PFSK-1 (cell line): ENCODE data around the gene ECM1.

Source experiments
- FOXP2 ChIP-seq: optimal IDR thresholded peaks from 2 replicates; pipeline ENCODE3; 2011; ENCODE audit warnings: borderline replicate concordance, control low read depth, inconsistent platforms; ENCODE audit not compliant: insufficient read depth; ENCODE audit errors: extremely low read length, extremely low read depth
- POLR2AphosphoS5 ChIP-seq: IDR thresholded peaks from 2 replicates; pipeline ENCODE4 v1.6.1; 2012; ENCODE audit warnings: low read depth, mild to moderate bottlenecking, control low read depth, low read length, moderate library complexity
- SIN3A ChIP-seq: IDR thresholded peaks from 2 replicates; pipeline ENCODE4 v1.6.1; 2012; ENCODE audit warnings: mild to moderate bottlenecking, low read length, moderate library complexity, borderline replicate concordance; ENCODE audit not compliant: insufficient read depth
- TAF1 ChIP-seq: IDR thresholded peaks from 2 replicates; pipeline ENCODE4 v1.6.1; 2012; ENCODE audit warnings: low read length, control low read depth, borderline replicate concordance; ENCODE audit not compliant: insufficient read depth
- TF ChIP-seq, protein P1 (sequence below), 2 experiments: IDR thresholded peaks; 2 replicates each; pipeline versions ENCODE4 v1.6.1 to v1.8.0; 2011 to 2012; ENCODE audit warnings: low read depth in 2 of 2, low read length in 2 of 2, control low read depth in 1 of 2, inconsistent platforms in 1 of 2, mild to moderate bottlenecking in 1 of 2, moderate library complexity in 1 of 2; ENCODE audit not compliant: insufficient read depth in 1 of 2

The ECM1 gene

DNA sequence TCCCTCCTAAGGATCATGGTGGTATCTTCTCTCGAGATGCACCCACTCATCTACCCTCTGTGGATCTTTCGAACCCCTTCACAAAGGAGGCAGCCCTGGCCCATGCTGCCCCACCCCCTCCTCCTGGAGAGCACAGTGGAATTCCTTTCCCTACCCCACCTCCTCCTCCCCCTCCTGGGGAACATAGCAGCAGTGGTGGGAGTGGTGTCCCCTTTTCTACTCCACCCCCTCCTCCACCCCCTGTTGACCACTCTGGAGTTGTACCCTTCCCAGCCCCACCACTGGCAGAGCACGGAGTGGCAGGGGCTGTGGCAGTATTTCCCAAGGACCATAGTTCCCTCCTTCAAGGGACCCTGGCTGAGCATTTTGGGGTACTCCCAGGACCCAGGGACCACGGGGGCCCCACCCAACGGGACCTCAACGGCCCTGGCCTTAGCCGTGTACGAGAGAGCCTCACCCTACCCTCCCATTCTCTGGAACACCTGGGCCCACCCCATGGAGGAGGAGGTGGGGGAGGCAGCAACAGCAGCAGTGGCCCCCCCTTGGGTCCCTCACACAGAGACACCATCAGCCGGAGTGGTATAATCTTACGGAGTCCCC is 35.2 kb upstream of the ECM1 start:
- TF ChIP-seq, protein P1, sequence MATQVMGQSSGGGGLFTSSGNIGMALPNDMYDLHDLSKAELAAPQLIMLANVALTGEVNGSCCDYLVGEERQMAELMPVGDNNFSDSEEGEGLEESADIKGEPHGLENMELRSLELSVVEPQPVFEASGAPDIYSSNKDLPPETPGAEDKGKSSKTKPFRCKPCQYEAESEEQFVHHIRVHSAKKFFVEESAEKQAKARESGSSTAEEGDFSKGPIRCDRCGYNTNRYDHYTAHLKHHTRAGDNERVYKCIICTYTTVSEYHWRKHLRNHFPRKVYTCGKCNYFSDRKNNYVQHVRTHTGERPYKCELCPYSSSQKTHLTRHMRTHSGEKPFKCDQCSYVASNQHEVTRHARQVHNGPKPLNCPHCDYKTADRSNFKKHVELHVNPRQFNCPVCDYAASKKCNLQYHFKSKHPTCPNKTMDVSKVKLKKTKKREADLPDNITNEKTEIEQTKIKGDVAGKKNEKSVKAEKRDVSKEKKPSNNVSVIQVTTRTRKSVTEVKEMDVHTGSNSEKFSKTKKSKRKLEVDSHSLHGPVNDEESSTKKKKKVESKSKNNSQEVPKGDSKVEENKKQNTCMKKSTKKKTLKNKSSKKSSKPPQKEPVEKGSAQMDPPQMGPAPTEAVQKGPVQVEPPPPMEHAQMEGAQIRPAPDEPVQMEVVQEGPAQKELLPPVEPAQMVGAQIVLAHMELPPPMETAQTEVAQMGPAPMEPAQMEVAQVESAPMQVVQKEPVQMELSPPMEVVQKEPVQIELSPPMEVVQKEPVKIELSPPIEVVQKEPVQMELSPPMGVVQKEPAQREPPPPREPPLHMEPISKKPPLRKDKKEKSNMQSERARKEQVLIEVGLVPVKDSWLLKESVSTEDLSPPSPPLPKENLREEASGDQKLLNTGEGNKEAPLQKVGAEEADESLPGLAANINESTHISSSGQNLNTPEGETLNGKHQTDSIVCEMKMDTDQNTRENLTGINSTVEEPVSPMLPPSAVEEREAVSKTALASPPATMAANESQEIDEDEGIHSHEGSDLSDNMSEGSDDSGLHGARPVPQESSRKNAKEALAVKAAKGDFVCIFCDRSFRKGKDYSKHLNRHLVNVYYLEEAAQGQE (IDR thresholded peaks at IDR 0.05; ENCODE audit: insufficient read depth in 1 of 2, low read depth in 2 of 2, low read length in 2 of 2) = no peak
- no peak for TF ChIP-seq TAF1
- no peak for TF ChIP-seq FOXP2
- TF ChIP-seq SIN3A = no peak

DNA sequence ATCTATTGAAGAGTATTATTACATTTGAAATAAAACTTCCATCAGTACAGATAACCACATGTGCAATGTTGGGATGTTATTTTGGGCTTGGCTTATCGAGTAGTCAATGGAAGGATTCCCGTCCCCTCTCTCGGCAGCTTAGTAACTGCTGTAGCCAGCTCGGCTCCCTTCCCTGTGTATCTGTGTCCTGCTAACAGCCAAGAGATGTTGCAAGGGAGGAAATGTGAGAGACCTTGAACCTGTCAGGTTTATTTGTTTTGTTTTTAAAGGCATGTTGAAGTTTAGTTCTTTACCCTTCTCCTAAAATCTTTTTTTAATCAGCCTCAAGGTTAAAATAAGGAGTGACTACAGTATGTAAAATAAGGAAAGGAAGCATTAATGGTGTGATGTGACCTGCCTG is 34.2 kb upstream of the ECM1 start:
- no peak for TF ChIP-seq FOXP2
- no peak for TF ChIP-seq SIN3A
- TF ChIP-seq TAF1 = no peak
- TF ChIP-seq, protein P1 (IDR thresholded peaks at IDR 0.05; ENCODE audit: insufficient read depth in 1 of 2, low read depth in 2 of 2, low read length in 2 of 2) = no peak
- TF ChIP-seq POLR2AphosphoS5 = no peak

DNA sequence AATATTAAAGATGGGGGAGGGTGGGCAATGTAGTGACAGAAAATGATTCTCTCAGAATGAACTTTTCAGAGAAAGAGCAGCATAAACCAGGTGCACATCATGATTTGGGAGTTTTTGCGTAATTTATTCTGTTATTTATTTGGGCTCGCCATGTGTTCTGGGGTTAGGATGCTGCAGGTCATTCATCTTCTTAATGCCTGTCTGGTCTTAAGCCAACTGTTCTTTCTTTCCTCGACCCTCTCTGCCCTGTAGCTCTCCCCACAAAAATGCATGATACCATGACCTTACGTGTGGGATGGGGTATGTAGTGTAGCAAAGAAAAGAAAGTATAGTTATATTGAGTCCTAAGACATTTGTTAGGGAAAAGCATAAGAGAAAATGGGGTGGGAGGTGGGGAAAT is 33.0 kb upstream of the ECM1 start:
- TF ChIP-seq FOXP2 = no peak
- TF ChIP-seq POLR2AphosphoS5 = no peak
- TF ChIP-seq TAF1 = no peak
- no peak for TF ChIP-seq SIN3A

DNA sequence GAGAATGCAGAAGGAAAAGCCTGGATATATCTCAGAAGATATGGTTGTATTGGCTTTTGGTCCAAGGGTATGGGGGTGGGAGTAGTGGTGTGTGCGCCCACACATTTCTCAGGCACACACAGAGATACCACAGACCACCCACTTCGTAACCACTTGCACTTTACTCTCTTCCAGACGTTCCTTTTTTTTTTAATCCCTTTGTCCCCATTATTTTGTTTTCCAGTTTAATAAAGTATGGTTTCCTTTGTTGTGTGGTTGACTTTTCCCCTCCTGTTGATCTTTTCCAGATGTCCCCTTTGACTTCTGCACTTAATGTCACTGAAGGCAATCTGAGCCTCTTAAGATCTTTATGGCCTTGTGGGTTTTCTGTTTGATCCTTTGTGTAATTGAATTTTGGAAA is 31.2 kb upstream of the ECM1 start:
- no peak for TF ChIP-seq TAF1
- TF ChIP-seq SIN3A = no peak
- no peak for TF ChIP-seq FOXP2

DNA sequence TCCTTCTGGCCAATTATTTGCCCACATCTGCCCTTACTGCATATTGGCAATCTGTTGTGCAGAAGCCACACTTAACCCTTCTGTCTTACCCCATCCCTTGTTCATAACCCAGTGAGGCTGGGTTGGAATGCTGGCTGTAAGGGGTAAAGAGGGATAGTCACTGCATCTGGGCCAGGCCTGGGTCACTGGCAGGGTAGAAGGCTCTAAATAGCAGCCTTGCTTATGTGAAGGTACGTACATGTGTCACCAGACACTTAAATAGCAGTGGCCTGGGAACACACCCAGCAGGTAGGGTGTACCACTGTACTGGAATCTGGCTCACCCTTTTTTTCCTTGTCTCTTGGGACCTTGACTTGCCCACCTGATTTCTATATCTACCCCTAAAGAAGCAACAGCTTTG is 30.6 kb upstream of the ECM1 start:
- TF ChIP-seq SIN3A = no peak
- TF ChIP-seq POLR2AphosphoS5 = no peak
- no peak for TF ChIP-seq TAF1
- TF ChIP-seq FOXP2 = no peak
- TF ChIP-seq, protein P1 (IDR thresholded peaks at IDR 0.05; ENCODE audit: insufficient read depth in 1 of 2, low read depth in 2 of 2, low read length in 2 of 2) = no peak

DNA sequence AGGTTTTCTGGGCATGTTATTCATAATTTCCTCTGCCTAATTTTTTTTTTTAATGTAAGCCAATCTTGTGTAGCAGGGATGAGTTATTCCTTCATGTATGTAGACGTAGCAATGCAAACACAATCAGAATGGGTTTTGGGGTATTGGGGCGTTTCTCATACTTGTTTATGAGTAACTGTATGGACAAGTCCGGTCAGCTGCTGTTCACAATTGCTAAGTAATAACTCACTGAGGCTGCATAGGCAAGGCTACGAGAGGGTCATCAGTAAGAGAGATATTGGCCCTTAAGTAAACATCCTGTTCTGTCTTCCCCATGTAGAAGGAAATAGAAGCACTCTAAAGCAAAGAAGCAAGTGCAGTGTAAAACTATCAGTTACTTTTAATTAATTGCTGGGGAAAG is 30.2 kb upstream of the ECM1 start:
- no peak for TF ChIP-seq SIN3A
- no peak for TF ChIP-seq POLR2AphosphoS5
- no peak for TF ChIP-seq TAF1
- TF ChIP-seq FOXP2 = no peak
- TF ChIP-seq, protein P1 (IDR thresholded peaks at IDR 0.05; ENCODE audit: insufficient read depth in 1 of 2, low read depth in 2 of 2, low read length in 2 of 2) = no peak
